ENCODE data around the gene CFAP61. TPM values are rescaled to one million over a fixed set of nuclear protein-coding genes. Genes with fewer than 3 reads are reported as not detected.

The CFAP61 gene
- total and polyA plus RNA-seq, 12 donors: 0.53 to 3.6 (median 1.1) TPM; not detected in 3

DNA sequence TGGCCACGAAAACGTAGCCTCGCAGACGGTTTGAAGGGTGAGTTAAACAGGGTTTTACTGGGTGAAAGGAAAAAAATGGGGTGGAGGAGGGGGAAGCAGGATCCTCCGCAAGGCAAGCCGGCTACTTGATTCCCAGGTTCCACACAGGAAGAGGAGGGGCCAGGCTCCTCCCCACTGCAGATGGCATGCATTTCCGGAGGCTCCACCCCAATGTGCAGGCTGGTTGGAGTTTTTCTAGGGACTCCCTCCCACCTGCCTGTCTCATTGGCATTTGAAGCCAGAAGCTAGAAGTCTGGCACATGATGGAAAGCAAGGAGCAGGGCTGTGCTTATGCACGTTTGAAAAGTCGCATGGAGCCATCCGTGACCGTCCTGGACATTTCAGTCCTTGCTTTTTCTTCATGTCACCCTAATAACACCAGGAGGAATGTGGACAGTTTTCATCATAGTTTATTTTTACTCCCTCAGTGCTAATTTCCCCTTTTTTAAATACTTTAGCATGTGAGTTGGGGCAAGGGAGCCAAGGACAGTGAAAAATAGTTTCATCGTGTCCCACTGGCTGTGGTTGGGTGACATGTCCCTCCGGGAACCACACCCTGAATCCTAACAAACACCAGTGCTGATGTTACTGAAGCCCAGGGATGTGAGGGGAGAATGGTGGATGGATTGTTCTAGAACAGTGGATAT, 215.5 kb downstream of the CFAP61 start:
- no peak overlapping the region for H3K27ac ChIP-seq
- DNase-seq: no peak
- H3K4me3 ChIP-seq: no peak overlapping the region
- no peak for TF ChIP-seq POLR2A (IDR thresholded peaks at IDR 0.05)
- TF ChIP-seq, protein P1, sequence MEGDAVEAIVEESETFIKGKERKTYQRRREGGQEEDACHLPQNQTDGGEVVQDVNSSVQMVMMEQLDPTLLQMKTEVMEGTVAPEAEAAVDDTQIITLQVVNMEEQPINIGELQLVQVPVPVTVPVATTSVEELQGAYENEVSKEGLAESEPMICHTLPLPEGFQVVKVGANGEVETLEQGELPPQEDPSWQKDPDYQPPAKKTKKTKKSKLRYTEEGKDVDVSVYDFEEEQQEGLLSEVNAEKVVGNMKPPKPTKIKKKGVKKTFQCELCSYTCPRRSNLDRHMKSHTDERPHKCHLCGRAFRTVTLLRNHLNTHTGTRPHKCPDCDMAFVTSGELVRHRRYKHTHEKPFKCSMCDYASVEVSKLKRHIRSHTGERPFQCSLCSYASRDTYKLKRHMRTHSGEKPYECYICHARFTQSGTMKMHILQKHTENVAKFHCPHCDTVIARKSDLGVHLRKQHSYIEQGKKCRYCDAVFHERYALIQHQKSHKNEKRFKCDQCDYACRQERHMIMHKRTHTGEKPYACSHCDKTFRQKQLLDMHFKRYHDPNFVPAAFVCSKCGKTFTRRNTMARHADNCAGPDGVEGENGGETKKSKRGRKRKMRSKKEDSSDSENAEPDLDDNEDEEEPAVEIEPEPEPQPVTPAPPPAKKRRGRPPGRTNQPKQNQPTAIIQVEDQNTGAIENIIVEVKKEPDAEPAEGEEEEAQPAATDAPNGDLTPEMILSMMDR (IDR thresholded peaks at IDR 0.05): no peak
- H3K4me1 ChIP-seq (replicated peaks in 1 of 2): no peaks in the 10 kb centered on the region
- no peaks in the 10 kb centered on the region for H3K9me3 ChIP-seq (replicated peaks in 1 of 3)
- H3K36me3 ChIP-seq (replicated peaks in 1 of 2): no peaks in the 10 kb centered on the region
- intact Hi-C loops (cut with DNase I): no loop called here
- H3K27me3 ChIP-seq: no peaks in the 10 kb centered on the region
- 65 to 75% (median 68%) methylated on average over 13 of the region's 13 CpGs for WGBS, 4 donors

DNA sequence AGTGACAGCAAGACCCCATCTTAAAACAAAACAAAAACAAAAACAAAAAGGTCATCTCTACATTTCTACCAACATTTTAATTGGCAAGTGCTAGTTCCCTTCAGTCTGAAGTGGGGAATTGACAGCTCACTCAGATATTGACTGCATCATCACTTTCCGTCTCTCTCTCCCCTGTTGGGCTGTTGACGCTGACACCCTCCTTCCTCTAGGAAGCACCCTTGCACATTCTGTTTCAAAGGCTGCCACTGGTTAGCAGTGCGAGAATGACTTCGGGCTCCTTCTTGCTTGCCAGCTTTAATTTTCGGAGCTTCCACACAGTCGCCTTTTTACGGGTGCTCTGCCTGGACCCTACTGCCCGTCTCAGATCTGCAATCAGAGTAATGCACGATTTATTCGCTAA, 218.9 kb downstream of the CFAP61 start:
- intact Hi-C loops (cut with DNase I): no loop called here
- WGBS, 4 donors: 84 to 86% (median 84%) methylated on average over 10 of the region's 10 CpGs
- no peaks in the 10 kb centered on the region for H3K27me3 ChIP-seq
- H3K4me3 ChIP-seq: no peak overlapping the region
- no peaks in the 10 kb centered on the region for H3K36me3 ChIP-seq (replicated peaks in 1 of 2)
- H3K9me3 ChIP-seq (replicated peaks in 1 of 3): no peaks in the 10 kb centered on the region
- TF ChIP-seq, protein P1 (IDR thresholded peaks at IDR 0.05): no peak
- no peak overlapping the region for H3K27ac ChIP-seq
- DNase-seq: no peak
- no peaks in the 10 kb centered on the region for H3K4me1 ChIP-seq (replicated peaks in 1 of 2)

DNA sequence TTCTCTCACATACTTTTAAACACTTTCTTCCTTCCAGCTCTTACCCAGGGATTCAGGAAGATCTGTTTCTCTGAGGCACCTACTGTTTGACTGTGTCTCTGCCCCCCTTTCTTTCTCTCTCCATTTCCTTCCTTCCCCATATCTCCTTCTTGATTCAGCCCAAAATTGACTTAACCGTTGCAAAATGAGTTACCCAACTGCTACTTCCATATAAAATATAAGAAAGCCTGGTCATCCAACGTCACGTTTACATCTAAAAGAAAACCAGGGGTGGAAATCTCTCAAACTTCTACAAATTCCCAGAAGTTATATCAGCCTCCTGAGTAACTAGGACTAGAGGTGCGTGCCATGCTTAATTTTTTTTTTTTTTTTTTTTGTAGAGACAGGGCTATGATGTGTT, 220.4 kb downstream of the CFAP61 start:
- H3K36me3 ChIP-seq (replicated peaks in 1 of 2): no peaks in the 10 kb centered on the region
- WGBS, 4 donors: 75 to 84% (median 78%) methylated on average over 4 of the region's 4 CpGs
- no peaks in the 10 kb centered on the region for H3K27me3 ChIP-seq
- no peaks in the 10 kb centered on the region for H3K4me1 ChIP-seq (replicated peaks in 1 of 2)
- intact Hi-C loops (cut with DNase I): no loop called here
- no peak overlapping the region for H3K4me3 ChIP-seq
- TF ChIP-seq, protein P1 (IDR thresholded peaks at IDR 0.05): no peak
- TF ChIP-seq POLR2A (IDR thresholded peaks at IDR 0.05): no peak
- no peak for DNase-seq
- no peaks in the 10 kb centered on the region for H3K9me3 ChIP-seq (replicated peaks in 1 of 3)
- H3K27ac ChIP-seq: no peak overlapping the region

DNA sequence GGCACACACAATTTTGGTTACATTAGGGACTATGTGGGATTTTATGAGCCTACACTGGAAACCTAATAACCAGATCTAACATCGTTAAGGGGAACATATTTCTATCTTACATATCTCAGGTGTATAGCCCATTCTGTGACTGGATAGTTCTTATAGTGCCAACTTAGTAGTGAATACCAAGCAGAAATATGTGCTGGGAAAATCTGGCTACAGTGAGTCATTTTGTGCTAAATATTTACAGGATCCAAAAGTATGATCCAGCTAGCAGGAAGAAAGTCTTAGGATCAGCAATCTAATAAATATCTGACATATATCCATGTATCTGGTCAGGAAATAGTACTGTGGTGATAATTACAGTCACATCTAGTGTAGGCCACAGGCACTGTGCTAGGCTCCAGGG, 221.0 kb downstream of the CFAP61 start:
- H3K36me3 ChIP-seq (replicated peaks in 1 of 2): no peaks in the 10 kb centered on the region
- 56 to 98% (median 94%) methylated on average over 1 of the region's 1 CpG for WGBS, 4 donors
- no peaks in the 10 kb centered on the region for H3K27me3 ChIP-seq
- intact Hi-C loops (cut with DNase I): no loop called here
- H3K4me3 ChIP-seq: no peak overlapping the region
- peaks cover 0 to 4% of the 10 kb centered on the region in 2 donors for H3K4me1 ChIP-seq (replicated peaks in 1 of 2)
- DNase-seq: no peak
- TF ChIP-seq, protein P1 (IDR thresholded peaks at IDR 0.05): no peak
- TF ChIP-seq POLR2A (IDR thresholded peaks at IDR 0.05): no peak
- no peak overlapping the region for H3K27ac ChIP-seq
- H3K9me3 ChIP-seq (replicated peaks in 1 of 3): no peaks in the 10 kb centered on the region

Measured in adrenal gland (tissue), 12 donors.